HG03432 (cell line): ENCODE results near the gene BDH2.

Source experiments
- ATAC-seq: cut with Tn5 transposase; IDR thresholded peaks from one replicate; pipeline ENCODE4 v1.9.1; 2021; ENCODE audit warnings: mild to moderate bottlenecking, moderate library complexity; ENCODE audit not compliant: unreplicated experiment

BDH2 gene

DNA sequence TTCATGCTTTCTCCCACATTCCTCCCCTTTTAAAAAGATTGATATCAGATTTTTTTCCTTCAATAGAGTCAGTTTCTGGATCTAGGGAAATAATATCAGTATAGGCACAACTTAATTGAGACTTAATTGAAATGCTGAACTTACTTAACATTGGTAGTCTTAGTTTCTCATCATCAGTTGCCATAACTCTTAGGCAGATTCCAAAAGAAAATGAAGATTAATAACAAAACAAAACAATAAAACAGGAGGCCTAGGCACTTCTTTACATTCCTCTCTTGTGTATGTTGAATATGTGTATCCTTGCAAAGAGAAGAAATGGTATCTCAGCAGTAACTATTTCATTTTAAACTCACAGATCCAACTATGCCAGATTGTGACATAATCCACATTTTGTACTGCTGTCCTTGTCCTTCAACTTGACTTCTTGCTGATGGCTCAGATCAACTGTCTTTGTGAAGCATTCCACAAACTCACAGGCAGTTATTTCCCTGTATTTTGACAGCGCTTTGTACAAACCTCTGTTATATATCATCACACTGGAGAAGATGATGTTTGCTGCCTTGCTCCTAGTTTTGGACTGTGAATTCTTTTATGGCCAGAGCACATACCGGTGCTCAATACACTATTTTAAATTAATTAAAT is 14.0 kb downstream of the BDH2 start:
- ATAC-seq: no peak

DNA sequence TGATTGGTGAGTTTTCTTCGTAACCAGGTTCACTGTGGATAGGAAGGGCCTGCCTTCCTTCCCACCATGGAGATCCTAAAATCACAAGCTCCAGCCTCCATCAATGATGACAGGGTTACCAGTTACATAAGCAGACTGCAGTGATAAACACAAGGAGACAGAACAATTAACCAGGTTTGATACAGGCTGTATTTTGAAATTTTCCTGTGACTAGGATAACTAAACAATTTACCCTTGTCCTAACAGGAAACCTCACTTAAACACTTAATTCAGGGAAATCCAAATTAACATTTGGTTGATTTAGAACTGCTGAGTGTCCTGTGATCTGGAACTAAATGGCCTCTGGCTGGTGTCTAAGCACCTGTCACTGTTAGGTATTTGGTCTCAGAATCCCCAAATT is 20.0 kb downstream of the BDH2 start:
- no peak for ATAC-seq

DNA sequence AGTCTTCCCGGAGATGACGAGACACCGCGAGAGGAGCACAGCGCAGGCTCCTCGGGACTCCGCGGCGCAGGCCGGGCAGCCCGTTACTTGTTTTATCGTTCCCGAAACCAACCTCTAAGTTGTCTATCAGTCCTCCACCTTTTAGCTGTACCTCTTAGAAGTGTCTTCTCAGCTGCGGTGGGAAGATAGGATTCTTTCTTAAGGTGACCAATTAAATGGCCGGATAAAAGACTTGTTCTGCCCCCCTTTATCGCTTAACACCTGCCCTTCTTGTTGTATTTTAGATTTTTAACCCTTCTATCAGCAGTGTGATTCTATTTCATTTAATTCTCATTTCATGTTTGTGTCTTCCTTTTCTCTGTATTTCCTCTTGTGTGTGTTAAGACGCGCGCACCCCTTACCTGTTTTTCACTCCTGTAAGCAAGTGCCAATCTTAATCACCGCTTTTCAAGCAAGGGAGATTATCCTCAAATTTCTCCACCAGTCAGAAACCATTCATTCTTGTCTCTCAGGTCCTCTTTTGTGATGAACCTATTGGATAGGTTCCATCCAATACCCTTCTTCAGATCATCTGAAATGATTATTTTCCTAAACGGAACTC is 22.8 kb downstream of the BDH2 start, which contains the start of gene SLC9B2:
Gene SLC9B2, minus strand, starts transcription at position 15 of the 601 bp plus-strand sequence. CDS start 9,211 bp downstream, outside the sequence.
- ATAC-seq: peak; percentile 60

DNA sequence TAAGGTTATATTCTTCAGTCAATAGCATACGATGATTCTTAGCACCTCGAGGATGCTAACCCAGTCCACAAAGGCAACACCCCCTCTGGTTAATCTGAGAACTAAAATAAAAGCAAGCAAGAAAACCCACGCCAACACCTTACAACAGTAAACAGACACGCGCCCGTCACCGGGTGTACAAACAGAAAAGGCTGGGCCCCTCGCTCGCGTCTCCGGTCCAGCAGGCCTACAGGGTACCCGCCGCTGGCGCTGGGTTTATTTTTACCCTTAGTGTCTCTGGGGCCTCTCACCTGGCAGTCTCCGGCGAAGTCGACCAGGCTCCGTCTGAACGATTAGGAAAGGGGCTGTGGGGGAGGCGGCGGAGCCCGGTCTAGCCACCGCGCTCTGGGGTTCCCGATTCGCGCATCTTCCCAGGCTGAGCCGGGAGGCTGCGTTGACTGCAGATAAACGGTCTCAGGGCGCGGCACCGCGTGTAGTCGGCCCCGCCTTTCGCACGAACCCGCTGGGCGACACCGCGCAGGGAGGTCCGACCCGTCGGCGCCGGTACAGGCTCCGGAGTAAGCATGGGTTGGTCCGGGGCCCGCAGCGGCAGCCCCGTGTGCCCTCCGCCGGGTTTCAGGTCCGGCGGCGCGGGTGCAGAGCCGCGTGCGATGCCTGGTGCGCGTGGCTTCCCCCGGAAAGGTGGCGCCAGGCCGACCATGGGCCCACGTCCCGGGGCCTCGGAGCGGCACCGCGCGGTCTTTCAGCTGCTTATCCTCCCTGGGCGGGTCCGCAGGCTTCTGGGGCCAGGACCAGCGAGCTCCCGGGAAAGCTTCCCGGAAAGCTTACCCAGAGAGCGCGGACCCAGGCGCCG is 23.5 kb downstream of the BDH2 start:
- ATAC-seq: peak; percentile 62

DNA sequence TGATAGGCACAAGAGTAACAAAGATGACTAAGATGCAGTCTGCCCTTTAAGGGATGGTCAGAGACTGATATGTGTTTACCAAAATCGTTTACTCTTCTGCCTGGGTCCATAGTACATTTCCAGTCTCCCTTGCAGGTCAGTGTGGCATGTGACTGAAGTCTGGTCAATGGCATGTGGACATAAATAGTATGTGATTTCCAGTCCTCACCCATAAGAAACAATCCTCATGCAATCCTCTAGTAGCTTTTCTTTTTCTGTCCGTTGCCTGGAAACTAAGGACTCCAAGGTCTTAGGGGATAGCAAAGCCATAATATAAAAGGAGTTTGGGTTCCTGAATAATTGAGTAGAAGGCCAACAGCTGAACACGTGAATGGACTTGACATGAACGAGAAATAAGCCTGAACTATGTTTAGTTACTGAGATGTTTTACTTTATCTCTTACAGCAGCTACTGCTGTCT is 24.2 kb downstream of the BDH2 start:
- ATAC-seq: no peak

DNA sequence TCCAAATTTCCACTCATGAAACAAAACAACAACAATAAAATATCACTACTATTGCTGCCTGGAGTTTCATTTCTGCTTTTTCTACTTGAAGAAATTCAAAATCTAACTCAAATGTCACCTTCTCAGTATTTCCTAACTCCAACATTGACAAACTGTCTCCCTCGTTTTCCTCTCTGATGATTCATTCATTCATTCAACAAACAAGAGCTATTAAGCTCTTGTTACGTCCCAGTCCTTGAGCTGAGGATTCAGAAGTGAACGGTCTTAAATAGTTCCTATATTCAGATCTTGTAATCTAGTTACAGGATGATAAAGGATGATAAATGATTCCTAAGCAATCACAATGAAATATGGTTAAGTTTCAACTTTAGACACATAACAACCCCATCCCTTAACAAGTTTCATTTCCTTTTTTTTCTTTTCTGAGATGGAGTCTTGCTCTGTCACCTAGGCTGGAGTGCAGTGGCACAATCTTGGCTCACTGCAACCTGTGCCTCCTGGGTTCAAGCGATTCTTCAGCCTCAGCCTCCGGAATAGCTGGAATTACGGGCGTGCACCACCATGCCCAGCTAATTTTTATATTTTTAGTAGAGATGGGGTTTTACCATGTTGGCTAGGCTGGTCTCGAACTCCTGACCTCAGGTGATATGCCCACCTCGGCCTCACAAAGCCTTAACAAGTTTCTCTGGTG is 24.7 kb downstream of the BDH2 start:
- peak; percentile 34 for ATAC-seq

DNA sequence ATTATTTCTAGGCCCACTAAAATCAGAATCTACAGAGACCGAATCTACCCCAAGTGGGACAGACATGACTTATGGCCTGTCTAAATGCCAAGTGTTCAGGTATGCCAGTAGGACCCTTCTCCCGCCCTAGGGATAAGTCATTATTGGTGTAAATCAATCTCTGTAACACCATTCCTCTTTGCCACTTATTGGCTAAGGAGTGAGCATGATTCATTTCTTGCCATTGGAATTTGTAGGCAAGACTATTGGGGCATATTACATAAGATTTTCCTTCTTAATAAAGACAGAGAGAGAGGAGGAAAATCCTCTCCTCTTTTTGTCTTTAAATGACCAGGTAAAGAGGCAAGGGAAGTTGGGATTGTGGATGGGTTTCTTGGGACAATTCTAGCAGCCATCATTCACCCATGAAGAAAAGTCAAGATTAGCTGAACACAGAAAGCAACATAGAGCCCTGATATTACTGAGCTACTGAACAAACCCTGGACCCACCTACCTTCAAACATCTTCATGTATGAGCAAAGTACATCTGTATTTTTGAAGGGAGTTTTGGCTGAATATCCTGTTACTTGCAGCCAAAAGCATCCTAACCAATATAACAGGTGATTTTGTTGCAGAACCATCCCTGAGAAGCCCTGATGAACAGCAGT is 25.7 kb downstream of the BDH2 start:
- ATAC-seq: no peak

DNA sequence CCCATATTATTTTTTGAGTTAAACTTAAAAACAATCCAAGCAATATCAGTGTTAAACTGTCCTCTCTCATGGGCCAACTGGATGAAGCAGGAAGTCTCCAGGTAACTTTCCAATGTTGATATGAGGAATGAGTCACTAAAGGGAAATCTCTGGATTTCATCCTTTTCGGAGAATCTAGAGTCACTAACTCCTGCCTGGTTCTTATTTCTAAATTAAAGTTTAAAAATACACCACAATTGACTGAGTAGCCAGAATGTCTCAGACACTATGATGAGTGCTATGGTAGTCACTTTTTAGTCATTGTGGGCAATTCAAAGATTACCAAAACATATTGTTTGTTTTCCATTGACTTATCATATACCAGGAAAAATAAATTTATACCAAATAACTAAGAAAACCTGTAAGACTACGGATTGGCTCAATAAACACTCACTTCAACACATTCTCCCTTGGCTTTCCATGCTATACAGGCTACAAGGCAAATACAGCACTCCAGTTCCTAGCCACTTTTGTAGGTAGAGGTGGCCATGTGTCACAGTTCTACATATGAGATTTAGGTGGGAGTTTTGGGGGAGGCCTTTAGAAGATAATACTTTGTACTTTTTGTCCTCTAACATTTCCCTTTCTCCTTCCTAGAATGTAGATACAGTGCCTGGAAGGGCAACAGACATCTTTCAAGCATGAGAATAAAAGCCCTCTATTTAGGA is 31.6 kb downstream of the BDH2 start:
- ATAC-seq: no peak

DNA sequence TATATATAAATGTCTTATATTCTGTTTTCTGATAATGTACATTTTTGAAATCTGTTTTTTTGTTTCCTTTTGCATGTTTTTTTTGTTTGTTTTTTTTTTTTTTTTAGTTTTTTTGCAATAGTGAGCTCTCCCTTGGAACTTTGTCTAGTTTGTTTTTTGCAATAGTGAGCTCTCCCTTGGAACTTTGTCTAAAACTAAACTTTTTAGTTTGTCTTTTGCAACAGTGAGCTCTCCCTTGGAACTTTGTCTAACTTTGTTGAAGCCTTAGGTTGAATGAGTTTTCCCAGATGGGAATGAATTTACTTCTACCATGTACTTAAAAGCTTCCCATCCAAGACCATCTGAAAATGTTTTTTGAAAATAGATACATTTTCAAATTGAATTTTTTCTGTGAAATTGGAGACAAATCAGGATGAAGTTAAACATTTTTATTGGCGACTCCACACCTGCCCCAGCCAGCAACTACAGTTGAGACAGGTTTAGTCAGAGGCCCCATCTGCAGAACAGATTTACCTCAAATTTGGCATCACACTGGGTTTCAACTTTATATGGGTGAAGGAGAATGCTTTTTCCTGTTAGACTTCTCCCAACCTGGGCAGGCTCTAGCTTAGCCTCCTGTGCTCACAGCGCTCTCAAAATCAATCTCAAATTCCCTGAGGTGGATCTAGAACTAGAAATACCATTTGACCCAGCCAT is 39.0 kb downstream of the BDH2 start:
- ATAC-seq: no peak

DNA sequence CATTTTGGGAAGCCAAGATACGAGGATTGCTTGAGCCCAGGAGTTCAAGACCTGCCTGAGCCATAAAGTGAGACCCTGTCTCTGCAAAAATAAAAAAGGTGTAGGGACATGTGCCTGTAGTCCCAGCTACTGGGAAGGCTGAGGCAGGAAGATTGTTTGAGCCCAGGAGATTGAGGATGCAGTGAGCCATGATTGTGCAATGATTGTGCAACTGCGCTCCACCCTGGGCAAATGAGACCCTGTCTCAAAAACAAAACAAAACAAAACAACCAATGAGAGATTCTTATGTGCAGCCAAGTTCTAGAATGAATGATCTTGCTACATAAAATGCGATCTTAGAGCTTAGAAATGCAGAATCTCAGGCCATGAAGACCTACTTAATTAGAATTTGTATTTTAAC is 45.6 kb downstream of the BDH2 start:
- no peak for ATAC-seq

DNA sequence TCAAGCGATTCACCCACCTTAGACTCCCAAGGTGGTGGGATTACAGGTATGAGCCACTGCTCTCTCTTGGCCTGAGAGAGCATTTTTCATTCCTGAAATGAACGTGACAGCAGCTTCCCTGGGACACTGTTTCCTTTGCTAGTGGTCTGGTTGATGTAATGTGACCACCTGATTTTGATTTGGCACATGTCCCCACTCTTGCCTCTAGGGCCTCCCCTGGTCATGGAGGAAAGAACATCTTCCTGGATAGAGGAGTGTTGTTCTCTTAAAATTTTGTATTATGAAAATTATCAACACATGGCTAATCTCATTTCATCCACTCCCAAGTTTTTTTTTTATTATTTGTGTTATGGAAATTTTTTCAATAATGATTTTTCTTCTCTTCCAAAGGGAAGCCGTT is 46.9 kb downstream of the BDH2 start:
- ATAC-seq: no peak

DNA sequence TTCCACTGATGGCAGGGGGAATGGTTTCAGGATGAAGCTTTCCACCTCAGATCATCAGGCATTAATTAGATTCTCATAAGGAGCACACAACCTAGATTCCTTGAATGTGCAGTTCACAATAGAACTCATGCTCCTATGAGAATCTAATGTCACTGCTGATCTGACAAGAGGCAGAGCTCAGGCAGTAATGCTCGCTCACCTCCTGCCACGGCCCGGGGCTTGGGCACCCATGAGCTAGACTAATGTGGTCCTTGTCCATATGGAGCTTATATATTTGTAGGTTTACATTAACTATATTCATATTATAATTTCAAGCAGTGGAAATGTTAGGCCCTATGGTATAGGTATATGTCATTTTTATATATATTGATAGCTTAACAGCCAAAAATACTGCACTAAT is 47.5 kb downstream of the BDH2 start:
- no peak for ATAC-seq

DNA sequence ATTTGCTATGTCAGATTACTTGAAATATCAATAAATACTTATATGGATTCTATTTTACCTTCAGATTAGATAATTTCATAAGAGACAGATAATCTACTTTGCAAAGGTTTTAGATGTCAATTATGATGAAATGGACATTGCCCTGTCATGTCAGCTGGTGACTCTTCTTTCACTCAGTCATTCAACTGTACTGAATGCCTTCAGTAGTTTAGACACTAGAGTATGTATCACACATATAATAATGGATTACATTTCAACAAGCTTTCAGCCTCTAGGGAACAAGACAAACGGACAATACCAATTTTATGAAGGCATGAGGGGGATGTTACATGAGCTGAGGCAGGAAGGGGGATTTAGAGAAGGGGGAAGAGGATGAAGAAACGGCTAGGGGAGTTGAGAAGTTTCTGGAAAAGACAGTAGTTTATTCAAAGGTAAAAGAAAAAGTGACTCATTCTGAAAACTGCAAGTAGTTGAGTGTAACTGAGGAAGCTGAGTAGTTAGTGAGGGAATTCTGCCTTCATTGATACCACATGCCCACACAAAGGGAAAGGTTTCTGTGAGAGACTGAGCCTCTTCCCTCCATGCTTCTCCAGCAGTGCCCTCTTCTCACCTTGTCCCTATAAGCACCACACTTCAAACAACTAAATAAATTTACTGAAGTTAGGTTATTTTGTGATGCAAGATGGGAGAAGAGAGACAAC is 48.7 kb downstream of the BDH2 start:
- peak; percentile 50 for ATAC-seq

DNA sequence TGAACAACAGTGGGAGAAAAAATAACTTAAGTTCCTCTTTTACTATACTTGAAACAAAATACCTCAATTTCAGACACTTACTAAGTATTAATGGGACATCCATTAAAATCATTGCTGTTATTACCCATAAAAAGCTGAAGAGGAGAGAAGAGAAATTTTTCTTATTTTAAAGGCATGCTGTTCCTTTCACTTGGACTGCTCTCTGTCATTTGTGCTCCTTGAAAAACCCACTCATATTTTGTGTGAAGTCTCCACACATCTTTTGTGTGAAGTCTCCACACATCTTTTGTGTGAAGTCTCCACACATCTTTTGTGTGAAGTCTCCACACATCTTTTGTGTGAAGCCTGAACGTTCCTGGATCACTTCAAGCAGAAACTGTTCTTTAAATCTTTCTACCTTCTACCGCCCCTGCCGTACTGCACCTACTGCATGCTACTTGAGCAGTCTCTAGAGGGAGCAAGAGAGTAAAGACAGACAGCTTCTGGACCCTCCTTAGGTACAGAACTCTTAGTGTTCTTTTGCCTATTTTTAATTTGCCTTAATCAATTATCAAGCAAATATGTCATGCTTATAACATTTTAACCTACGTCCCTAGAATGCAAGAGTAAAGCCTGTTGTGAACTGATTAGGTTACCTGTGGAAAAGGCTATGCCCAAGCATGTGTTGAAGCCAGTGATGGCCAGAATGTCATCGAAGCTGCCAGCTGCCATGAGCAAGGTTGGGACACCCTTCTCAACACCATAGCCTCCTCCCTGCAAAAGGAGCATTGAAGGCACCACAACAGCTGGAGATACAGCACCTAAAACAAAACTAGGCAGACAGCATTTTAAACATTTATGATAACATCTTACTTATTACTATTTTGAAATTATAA is 53.0 kb downstream of the BDH2 start:
- peak; percentile 91 for ATAC-seq

DNA sequence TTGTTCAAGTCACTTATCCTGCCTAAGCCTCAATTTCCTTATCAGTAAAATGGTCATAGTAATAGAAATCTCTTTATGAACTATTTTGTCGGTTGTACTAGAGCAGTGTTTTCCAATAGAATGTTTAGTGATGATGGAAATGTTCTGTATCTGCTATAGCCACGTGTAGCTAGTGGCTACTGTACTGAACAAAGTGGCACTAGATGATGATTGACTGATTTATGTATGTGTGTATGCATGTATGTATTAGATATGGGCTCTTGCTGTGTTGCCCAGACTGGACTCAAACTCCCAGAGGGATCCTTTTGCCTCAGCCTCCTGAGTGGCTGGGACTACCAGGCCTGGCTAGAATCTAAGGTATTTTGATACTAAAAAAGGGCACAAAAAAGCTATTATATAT is 55.5 kb downstream of the BDH2 start:
- ATAC-seq: no peak

DNA sequence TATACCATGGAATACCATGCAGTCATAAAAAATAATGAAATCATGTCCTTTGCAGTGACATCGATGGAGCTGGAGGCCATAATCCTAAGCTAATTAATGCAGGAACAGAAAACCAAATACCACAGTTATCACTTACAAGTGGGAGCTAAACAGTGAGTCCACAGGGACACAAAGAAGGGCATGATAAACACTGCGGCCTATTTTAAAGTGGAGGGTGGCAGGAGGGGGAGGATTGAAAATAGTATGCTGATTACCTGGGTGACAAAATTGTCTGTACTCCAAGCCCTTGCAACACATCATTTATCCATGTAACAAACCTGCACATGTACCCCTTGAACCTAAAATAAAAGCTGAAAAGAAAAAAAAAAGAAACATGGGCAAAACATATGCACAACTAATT is 63.5 kb downstream of the BDH2 start:
- no peak for ATAC-seq

DNA sequence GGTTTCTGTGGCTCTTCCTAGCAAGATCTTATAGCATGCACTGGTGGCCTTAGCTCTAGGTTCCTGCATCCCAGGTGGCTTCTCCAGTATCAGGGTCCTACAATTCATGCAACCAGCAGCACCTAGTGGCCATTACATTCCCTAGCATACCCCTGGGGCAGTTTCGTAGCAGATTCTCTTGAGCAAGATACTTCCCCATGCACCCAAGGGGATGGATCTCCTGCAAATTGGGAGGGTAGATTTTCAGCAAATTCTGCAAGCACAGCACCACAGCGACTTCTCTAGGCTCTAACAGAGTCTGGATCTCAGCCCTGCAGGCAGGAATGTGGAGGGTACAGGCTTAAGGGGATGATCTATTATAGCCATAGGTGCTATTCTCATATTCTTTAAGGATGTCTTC is 67.1 kb downstream of the BDH2 start:
- ATAC-seq: peak; percentile 79

DNA sequence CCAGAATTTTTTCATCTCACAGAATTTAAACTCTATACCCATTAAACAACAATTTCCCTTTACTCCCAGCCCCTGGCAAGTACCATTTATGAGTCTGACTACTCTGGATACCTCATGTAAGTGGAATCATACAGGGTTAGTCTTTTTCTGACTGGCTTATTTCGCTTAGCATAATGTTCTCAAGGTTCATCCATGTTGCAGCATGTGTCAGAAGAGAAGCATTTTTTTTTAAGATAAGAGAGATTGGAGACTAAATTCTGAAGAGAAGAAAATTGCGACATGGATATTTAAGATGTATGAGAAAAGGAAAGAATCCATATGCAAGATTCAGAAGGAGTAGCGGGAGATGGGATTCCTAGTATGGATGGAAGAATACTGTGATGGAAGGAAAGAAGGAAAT is 68.8 kb downstream of the BDH2 start:
- ATAC-seq: no peak
